Head of caudate nucleus (tissue), 42 donors: Measurements from ENCODE around the gene UPK1B.

ENCODE experiments used
- DNase-seq, 42 donors: peaks; one replicate each; pipeline versions ENCODE4 v3.0.0 to v3.0.0-alpha.2; 2020 to 2021; ENCODE audit warnings: mixed read lengths in 7 of 42
- intact Hi-C: fragments of 100-400 bp; cut with DNase I; formaldehyde crosslinking; loops from one replicate; pipeline ENCODE4 v1.15.0; 2022

Gene UPK1B

GRCh38 chr3:119219069-119219468 is 45.7 kb downstream of the UPK1B start:
- DNase-seq = no peak
- intact Hi-C loops = no loop called here

GRCh38 chr3:119220198-119220597 is 46.8 kb downstream of the UPK1B start:
- no peak for DNase-seq
- intact Hi-C loops = no loop called here

GRCh38 chr3:119220970-119221667 is 47.7 kb downstream of the UPK1B start:
- intact Hi-C loops = no loop called here
- no peak for DNase-seq

GRCh38 chr3:119221779-119222320 is 48.5 kb downstream of the UPK1B start:
- no peak for DNase-seq
- intact Hi-C loops = no loop called here

- intact Hi-C loops = no loop called here
These were observed 49.0 kb downstream of the UPK1B start for GRCh38 chr3:119222391-119222790.

GRCh38 chr3:119223511-119223910 is 50.1 kb downstream of the UPK1B start:
- DNase-seq = no peak
- intact Hi-C loops = no loop called here

More at GRCh38 chr3:119222391-119222790, 49.0 kb downstream of the UPK1B start:
- DNase-seq = no peak

- intact Hi-C loops = no loop called here
- no peak for DNase-seq
These were observed 51.7 kb downstream of the UPK1B start for GRCh38 chr3:119225121-119225520.

GRCh38 chr3:119227070-119227850 is 53.9 kb downstream of the UPK1B start:
- no peak for DNase-seq
- intact Hi-C loops = no loop called here

GRCh38 chr3:119228373-119229145 is 55.2 kb downstream of the UPK1B start:
- no peak for DNase-seq
- intact Hi-C loops = no loop called here

GRCh38 chr3:119229190-119229589 is 55.8 kb downstream of the UPK1B start:
- intact Hi-C loops = no loop called here
- DNase-seq = no peak

GRCh38 chr3:119230071-119230470 is 56.7 kb downstream of the UPK1B start:
- DNase-seq = no peak
- intact Hi-C loops = no loop called here

GRCh38 chr3:119230745-119231144 is 57.3 kb downstream of the UPK1B start:
- intact Hi-C loops = no loop called here
- DNase-seq = no peak

- intact Hi-C loops = no loop called here
These were observed 61.2 kb downstream of the UPK1B start for GRCh38 chr3:119234610-119235009.

GRCh38 chr3:119235151-119235550 is 61.8 kb downstream of the UPK1B start:
- intact Hi-C loops = no loop called here

More at GRCh38 chr3:119234610-119235009, 61.2 kb downstream of the UPK1B start:
- DNase-seq = no peak

GRCh38 chr3:119236756-119237155 is 63.4 kb downstream of the UPK1B start:
- peak in 1 of 42 donors; percentile 29 for DNase-seq
- intact Hi-C loops = no loop called here

More at GRCh38 chr3:119235151-119235550, 61.8 kb downstream of the UPK1B start:
- DNase-seq = no peak

- DNase-seq = no peak
- intact Hi-C loops = no loop called here
These were observed 63.9 kb downstream of the UPK1B start for GRCh38 chr3:119237299-119237698.

- intact Hi-C loops = no loop called here
- no peak for DNase-seq
These were observed 65.0 kb downstream of the UPK1B start for GRCh38 chr3:119238363-119238762.

GRCh38 chr3:119239206-119239820 is 65.9 kb downstream of the UPK1B start:
- no peak for DNase-seq
- intact Hi-C loops = no loop called here

- peak in 24 of 42 donors; percentile 11 to 73 (median 42) for DNase-seq
- intact Hi-C loops = loop anchor here (5.0 kb wide), 2 partner anchors 93 to 358 kb away; partner anchors contain the start of gene TEX55
These were observed 66.7 kb downstream of the UPK1B start for GRCh38 chr3:119240101-119240590.
